Stimulated activated CD8-positive, alpha-beta memory T cell treated with anti-CD3 and anti-CD28 coated beads, Interleukin-12 subunit alpha, Interleukin-12 subunit beta, amount 100 ng/mL, for 1 hour (primary cell): Measurements from ENCODE around the gene TARS1.

ENCODE experiments used
- DNase-seq: peaks from one replicate; pipeline ENCODE4 v3.0.0-alpha.2; 2020; ENCODE audit warnings: low read depth

The TARS1 gene

GRCh38 chr5:33439905-33440481 lies 772 bp upstream of the TARS1 start:
- no peak for DNase-seq

- no peak for DNase-seq
Observed at GRCh38 chr5:33441241-33442177, 744 bp downstream of the TARS1 start.

- no peak for DNase-seq
Observed at GRCh38 chr5:33444542-33444941, 3.8 kb downstream of the TARS1 start.

- no peak for DNase-seq
Observed at GRCh38 chr5:33445798-33446197, 5.0 kb downstream of the TARS1 start.

- no peak for DNase-seq
Observed at GRCh38 chr5:33448118-33448517, 7.4 kb downstream of the TARS1 start.

GRCh38 chr5:33457126-33457525 lies 16.4 kb downstream of the TARS1 start:
- DNase-seq, result no peak

GRCh38 chr5:33457817-33458216 lies 17.1 kb downstream of the TARS1 start:
- DNase-seq, result no peak

GRCh38 chr5:33460210-33460609 lies 19.4 kb downstream of the TARS1 start:
- no peak for DNase-seq

GRCh38 chr5:33462456-33462855 lies 21.7 kb downstream of the TARS1 start:
- DNase-seq, result no peak

- DNase-seq, result no peak
Observed at GRCh38 chr5:33465120-33465519, 24.4 kb downstream of the TARS1 start.

GRCh38 chr5:33468775-33469435 lies 28.1 kb downstream of the TARS1 start:
- DNase-seq, result no peak

- DNase-seq, result no peak
Observed at GRCh38 chr5:33470544-33470943, 29.8 kb downstream of the TARS1 start.

- no peak for DNase-seq
Observed at GRCh38 chr5:33472805-33473409, 32.1 kb downstream of the TARS1 start.

GRCh38 chr5:33474004-33474403 lies 33.2 kb downstream of the TARS1 start:
- DNase-seq, result no peak

- DNase-seq, result no peak
Observed at GRCh38 chr5:33474931-33475499, 34.2 kb downstream of the TARS1 start.

GRCh38 chr5:33475706-33476105 lies 34.9 kb downstream of the TARS1 start:
- no peak for DNase-seq

GRCh38 chr5:33476992-33477391 lies 36.2 kb downstream of the TARS1 start:
- DNase-seq, result no peak

- DNase-seq, result no peak
Observed at GRCh38 chr5:33477816-33478215, 37.1 kb downstream of the TARS1 start.

- DNase-seq, result no peak
Observed at GRCh38 chr5:33479311-33479710, 38.5 kb downstream of the TARS1 start.

GRCh38 chr5:33480876-33481275 lies 40.1 kb downstream of the TARS1 start:
- DNase-seq, result no peak

GRCh38 chr5:33482335-33482734 lies 41.6 kb downstream of the TARS1 start:
- DNase-seq, result no peak

GRCh38 chr5:33487236-33487635 lies 46.5 kb downstream of the TARS1 start:
- no peak for DNase-seq
